H9 (cell line): ENCODE data around the gene CALR3. TPM values are rescaled to one million over a fixed set of nuclear protein-coding genes. Genes with fewer than 3 reads are reported as not detected.
A peak's percentile ranks its signal among the peaks of the same experiment; 100 is the strongest.

Experiments used
- DNase-seq: peaks from one replicate; pipeline ENCODE4 v3.0.0-alpha.2; 2017
- H2AFZ ChIP-seq: one replicate; pipeline ENCODE4 v1.6.1; 2013; ENCODE audit warnings: mild to moderate bottlenecking, low read length, control low read depth, moderate library complexity
- H2AK5ac ChIP-seq: 2 replicates; pipeline ENCODE4 v1.6.1; 2013; ENCODE audit warnings: low read length, control low read depth, mixed read lengths; ENCODE audit not compliant: insufficient read length
- H2BK120ac ChIP-seq: one replicate; pipeline ENCODE4 v1.6.1; 2013; ENCODE audit warnings: low read depth, mild to moderate bottlenecking, low read length, control low read depth, inconsistent platforms; ENCODE audit not compliant: poor library complexity, severe bottlenecking
- H2BK12ac ChIP-seq: 2 replicates; pipeline ENCODE4 v1.6.1; 2013; ENCODE audit warnings: low read length, control low read depth, mixed read lengths, low read depth; ENCODE audit not compliant: insufficient read length
- H2BK15ac ChIP-seq: 2 replicates; pipeline ENCODE4 v1.6.1; 2013; ENCODE audit warnings: low read depth, low read length, control low read depth
- H2BK20ac ChIP-seq: one replicate; pipeline ENCODE4 v1.6.1; 2013; ENCODE audit warnings: low read depth, mild to moderate bottlenecking, low read length, control low read depth, inconsistent platforms; ENCODE audit not compliant: poor library complexity, severe bottlenecking
- H2BK5ac ChIP-seq: 2 replicates; pipeline ENCODE4 v1.6.1; 2013; ENCODE audit warnings: low read length, control low read depth, mixed read lengths; ENCODE audit not compliant: insufficient read length
- H3K14ac ChIP-seq: 2 replicates; pipeline ENCODE4 v1.6.1; 2013; ENCODE audit warnings: low read length, control low read depth; ENCODE audit not compliant: insufficient read depth
- H3K18ac ChIP-seq: 2 replicates; pipeline ENCODE4 v1.6.1; 2013; ENCODE audit warnings: low read depth, mild to moderate bottlenecking, mixed read lengths, low read length, control low read depth; ENCODE audit not compliant: insufficient read length
- H3K23ac ChIP-seq: 2 replicates; pipeline ENCODE4 v1.6.1; 2013; ENCODE audit warnings: low read length, control low read depth, mixed read lengths, low read depth; ENCODE audit not compliant: insufficient read length
- H3K23me2 ChIP-seq: 2 replicates; pipeline ENCODE4 v1.6.1; 2013; ENCODE audit warnings: low read depth, mild to moderate bottlenecking, mixed read lengths, low read length, control low read depth; ENCODE audit not compliant: insufficient read length, poor library complexity, severe bottlenecking
- H3K27ac ChIP-seq: 2 replicates; pipeline ENCODE4 v1.5.1; 2013; ENCODE audit warnings: low read length, control low read depth, mixed read lengths, low read depth; ENCODE audit not compliant: insufficient read length
- H3K27me3 ChIP-seq: 2 replicates; pipeline ENCODE4 v1.6.1; 2013; ENCODE audit warnings: low read length, control low read depth, inconsistent platforms; ENCODE audit not compliant: insufficient read depth
- H3K4ac ChIP-seq: 2 replicates; pipeline ENCODE4 v1.6.1; 2013; ENCODE audit warnings: low read depth, mild to moderate bottlenecking, control low read depth, inconsistent platforms, low read length, moderate library complexity
- H3K4me1 ChIP-seq: 2 replicates; pipeline ENCODE4 v1.6.1; 2013; ENCODE audit warnings: low read length, control low read depth, inconsistent platforms; ENCODE audit not compliant: insufficient read depth
- H3K4me2 ChIP-seq: 2 replicates; pipeline ENCODE4 v1.6.1; 2013; ENCODE audit warnings: low read length, control low read depth, mixed read lengths; ENCODE audit not compliant: insufficient read length, insufficient read depth
- H3K56ac ChIP-seq: 2 replicates; pipeline ENCODE4 v1.6.1; 2013; ENCODE audit warnings: low read depth, mild to moderate bottlenecking, mixed read lengths, low read length, control low read depth; ENCODE audit not compliant: insufficient read length
- H3K79me1 ChIP-seq: 2 replicates; pipeline ENCODE4 v1.6.1; 2013; ENCODE audit warnings: low read depth, mild to moderate bottlenecking, moderate library complexity, low read length, control low read depth, inconsistent platforms; ENCODE audit not compliant: insufficient read depth, poor library complexity, severe bottlenecking
- H3K79me2 ChIP-seq: 2 replicates; pipeline ENCODE4 v1.6.1; 2013; ENCODE audit warnings: low read length, control low read depth, inconsistent platforms; ENCODE audit not compliant: insufficient read depth
- H3K9ac ChIP-seq: 2 replicates; pipeline ENCODE4 v1.6.1; 2013; ENCODE audit warnings: low read length, control low read depth, mixed read lengths; ENCODE audit not compliant: insufficient read length; ENCODE audit errors: extremely low read depth
- H3K9me3 ChIP-seq: one replicate; pipeline ENCODE4 v1.6.1; 2013; ENCODE audit warnings: low read depth, low read length, inconsistent platforms; ENCODE audit not compliant: control insufficient read depth
- H3T11ph ChIP-seq: one replicate; pipeline ENCODE4 v1.6.1; 2013; ENCODE audit warnings: mild to moderate bottlenecking, low read length, control low read depth, inconsistent platforms
- H4K20me1 ChIP-seq: one replicate; pipeline ENCODE4 v1.6.1; 2013; ENCODE audit not compliant: control insufficient read depth, insufficient read length, insufficient read depth
- H4K5ac ChIP-seq: 2 replicates; pipeline ENCODE4 v1.6.1; 2013; ENCODE audit warnings: low read depth, mild to moderate bottlenecking, mixed read lengths, low read length, control low read depth; ENCODE audit not compliant: insufficient read length
- H4K8ac ChIP-seq: replicated peaks from 2 replicates; pipeline ENCODE4 v1.6.1; 2013; ENCODE audit warnings: low read length, control low read depth, mixed read lengths, low read depth; ENCODE audit not compliant: insufficient read length
- H4K91ac ChIP-seq: 2 replicates; pipeline ENCODE4 v1.6.1; 2013; ENCODE audit warnings: low read depth, mild to moderate bottlenecking, moderate library complexity, mixed read lengths, low read length, control low read depth; ENCODE audit not compliant: insufficient read length
- H3K27ac Mint-ChIP-seq, 3 experiments: 2 replicates in 2 of 3; 3 replicates in 1 of 3; pipeline ENCODE4 v1.8.0; 2020 to 2021; ENCODE audit warnings: mixed read lengths in 3 of 3, mild to moderate bottlenecking in 1 of 3, moderate library complexity in 1 of 3
- H3K27me3 Mint-ChIP-seq: 2 replicates; pipeline ENCODE4 v1.8.0; 2021; ENCODE audit warnings: low read depth, mild to moderate bottlenecking, moderate library complexity, mixed read lengths
- H3K36me3 Mint-ChIP-seq, 3 experiments: 2 replicates in 2 of 3; 3 replicates in 1 of 3; pipeline ENCODE4 v1.8.0; 2020 to 2021; ENCODE audit warnings: low read depth in 3 of 3, mixed read lengths in 3 of 3; ENCODE audit not compliant: insufficient read depth in 1 of 3
- H3K4me1 Mint-ChIP-seq, 2 experiments: 2 replicates each; pipeline ENCODE4 v1.8.0; 2020; ENCODE audit warnings: mixed read lengths in 2 of 2
- H3K4me3 Mint-ChIP-seq, 2 experiments: 2 replicates in 1 of 2; 3 replicates in 1 of 2; pipeline ENCODE4 v1.8.0; 2020 to 2021; ENCODE audit warnings: mild to moderate bottlenecking in 2 of 2, mixed read lengths in 2 of 2, moderate library complexity in 1 of 2
- H3K9me3 Mint-ChIP-seq, 2 experiments: 2 replicates in 1 of 2; 3 replicates in 1 of 2; pipeline ENCODE4 v1.8.0; 2020; ENCODE audit warnings: mild to moderate bottlenecking in 2 of 2, mixed read lengths in 2 of 2, moderate library complexity in 1 of 2
- CTCF ChIP-seq: fragments of 200-600 bp; sonication (generic); conservative IDR thresholded peaks from 3 replicates; pipeline ENCODE4 v1.8.0; 2021; ENCODE audit warnings: antibody characterized with exemption, mild to moderate bottlenecking
- WGBS: extraction: QIAGEN DNeasy Blood & Tissue Kit; methylation state at CpG from one replicate; pipeline ENCODE4 v1.1.7; 2013; ENCODE audit warnings: missing lambda C conversion rate, low lambda C conversion rate, mixed read lengths; ENCODE audit not compliant: insufficient read length; ENCODE audit errors: extremely low coverage; 5-methylcytosine and 5-hydroxymethylcytosine counted together
- total RNA-seq: library from RNA; stranded (reverse); gene quantifications from 2 replicates; pipeline ENCODE4 v1.2.1, GENCODE V29; 2021

CALR3 gene
- total RNA-seq, 1 experiment from 2014 or later = 0.44 TPM

GRCh38 chr19:16446724-16447368 is 49.1 kb downstream of the CALR3 start:
- H4K20me1 ChIP-seq = peaks cover 6% of the 10 kb centered on the region
- H3K9ac ChIP-seq = no peak overlapping the region
- H3K79me2 ChIP-seq = peaks cover 9% of the 10 kb centered on the region; the same call in 1 of the 2 replicates
- H2BK12ac ChIP-seq = no peak overlapping the region
- Mint-ChIP-seq H3K4me3 (no peak overlapping the region), H3K27ac (peak overlapping the region in 1 of 3 experiments; percentile 49; a peak in 3 of 7 replicates), H3K4me1 (peaks cover 40 to 45% of the 10 kb centered on the region in 2 experiments), H3K36me3 (peaks cover 0 to 8% (median 4%) of the 10 kb centered on the region in 3 experiments; a peak in 4 of 7 replicates), H3K9me3 (no peaks in the 10 kb centered on the region), H3K27me3 (no peaks in the 10 kb centered on the region)
- H2AK5ac ChIP-seq = no peak overlapping the region
- H4K8ac ChIP-seq = no peak overlapping the region
- H3K4ac ChIP-seq = no peak overlapping the region
- H3K56ac ChIP-seq = no peak overlapping the region
- H3K18ac ChIP-seq = no peak overlapping the region
- no peaks in the 10 kb centered on the region for H3K9me3 ChIP-seq
- no peak overlapping the region for H3K27ac ChIP-seq
- no peak overlapping the region for H2BK15ac ChIP-seq
- H4K91ac ChIP-seq = no peak overlapping the region
- no CpG with 5 or more reads among the region's 9 CpGs for WGBS
- H3K4me1 ChIP-seq = peaks cover 2% of the 10 kb centered on the region; the same call in 1 of the 2 replicates
- H3K23ac ChIP-seq = no peak overlapping the region
- H3K23me2 ChIP-seq = no peaks in the 10 kb centered on the region
- no peaks in the 10 kb centered on the region for H3K27me3 ChIP-seq
- no peak overlapping the region for H2BK20ac ChIP-seq
- H3T11ph ChIP-seq = no peak overlapping the region
- H4K5ac ChIP-seq = no peak overlapping the region
- H2BK5ac ChIP-seq = no peak overlapping the region
- TF ChIP-seq CTCF = no peak
- H3K4me2 ChIP-seq = no peak overlapping the region
- H3K14ac ChIP-seq = no peak overlapping the region
- DNase-seq = no peak
- H2AFZ ChIP-seq = no peak overlapping the region
- peaks cover 3% of the 10 kb centered on the region for H3K79me1 ChIP-seq
- no peak overlapping the region for H2BK120ac ChIP-seq
